ENCODE measurements around the gene CTNNA3.

DNA sequence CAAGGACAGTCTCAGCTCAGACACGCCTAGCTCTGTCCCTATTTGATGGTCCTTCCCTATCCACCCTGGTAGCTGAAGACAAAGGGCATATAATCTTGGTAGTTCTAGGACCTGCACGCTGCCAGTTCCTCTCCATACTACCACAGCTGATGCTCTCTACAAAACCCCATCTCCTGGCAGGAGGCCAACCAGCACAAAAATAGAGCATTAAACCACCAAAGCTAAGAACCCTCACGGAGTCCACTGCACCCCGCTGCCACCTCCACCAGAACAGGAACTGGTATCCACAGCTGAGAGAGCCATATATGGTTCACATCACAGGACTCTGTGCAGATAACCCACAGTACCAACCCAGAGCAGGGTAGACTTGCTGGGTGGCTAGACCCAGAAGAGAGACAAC lies 470.8 kb downstream of the CTNNA3 start:
- TF ChIP-seq, protein P1, sequence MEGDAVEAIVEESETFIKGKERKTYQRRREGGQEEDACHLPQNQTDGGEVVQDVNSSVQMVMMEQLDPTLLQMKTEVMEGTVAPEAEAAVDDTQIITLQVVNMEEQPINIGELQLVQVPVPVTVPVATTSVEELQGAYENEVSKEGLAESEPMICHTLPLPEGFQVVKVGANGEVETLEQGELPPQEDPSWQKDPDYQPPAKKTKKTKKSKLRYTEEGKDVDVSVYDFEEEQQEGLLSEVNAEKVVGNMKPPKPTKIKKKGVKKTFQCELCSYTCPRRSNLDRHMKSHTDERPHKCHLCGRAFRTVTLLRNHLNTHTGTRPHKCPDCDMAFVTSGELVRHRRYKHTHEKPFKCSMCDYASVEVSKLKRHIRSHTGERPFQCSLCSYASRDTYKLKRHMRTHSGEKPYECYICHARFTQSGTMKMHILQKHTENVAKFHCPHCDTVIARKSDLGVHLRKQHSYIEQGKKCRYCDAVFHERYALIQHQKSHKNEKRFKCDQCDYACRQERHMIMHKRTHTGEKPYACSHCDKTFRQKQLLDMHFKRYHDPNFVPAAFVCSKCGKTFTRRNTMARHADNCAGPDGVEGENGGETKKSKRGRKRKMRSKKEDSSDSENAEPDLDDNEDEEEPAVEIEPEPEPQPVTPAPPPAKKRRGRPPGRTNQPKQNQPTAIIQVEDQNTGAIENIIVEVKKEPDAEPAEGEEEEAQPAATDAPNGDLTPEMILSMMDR (IDR thresholded peaks at IDR 0.05), result no peak
- no peak for TF ChIP-seq POLR2A (IDR thresholded peaks at IDR 0.05)

Measured in lower leg skin (tissue), 3 donors.